Neural progenitor cell (in vitro differentiated cells): Measurements from ENCODE around the gene C2orf78.

Experiments
- EZH2 ChIP-seq: fragments of 200-600 bp; sonication (generic); IDR thresholded peaks from 2 replicates; pipeline ENCODE4 v1.6.1; 2017; ENCODE audit warnings: antibody characterized with exemption, mild to moderate bottlenecking, moderate library complexity
- TF ChIP-seq, protein P1 (sequence below): fragments of 200-600 bp; sonication (generic); IDR thresholded peaks from 2 replicates; pipeline ENCODE4 v1.5.1; 2017; ENCODE audit warnings: antibody characterized with exemption, mild to moderate bottlenecking

DNA sequence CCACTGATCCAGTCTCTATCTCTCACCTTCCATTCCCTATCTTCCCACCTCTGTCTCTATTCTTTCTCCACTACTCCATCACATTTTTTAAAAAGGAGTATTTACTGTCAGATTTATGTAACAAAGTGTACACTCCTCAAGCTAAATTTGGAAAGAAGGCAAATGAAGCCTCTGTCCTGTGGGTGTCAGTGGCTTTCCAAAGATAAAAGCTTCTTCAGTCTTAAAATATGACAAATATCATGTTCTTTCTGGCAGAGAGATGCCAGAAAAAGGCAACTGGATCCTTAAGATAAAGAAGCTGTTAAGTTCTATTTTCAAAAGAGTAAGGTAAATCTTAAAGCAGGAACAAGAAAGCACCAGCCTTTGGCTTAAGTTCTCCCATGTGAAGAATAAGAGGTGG is 11.2 kb upstream of the C2orf78 start:
- TF ChIP-seq, protein P1, sequence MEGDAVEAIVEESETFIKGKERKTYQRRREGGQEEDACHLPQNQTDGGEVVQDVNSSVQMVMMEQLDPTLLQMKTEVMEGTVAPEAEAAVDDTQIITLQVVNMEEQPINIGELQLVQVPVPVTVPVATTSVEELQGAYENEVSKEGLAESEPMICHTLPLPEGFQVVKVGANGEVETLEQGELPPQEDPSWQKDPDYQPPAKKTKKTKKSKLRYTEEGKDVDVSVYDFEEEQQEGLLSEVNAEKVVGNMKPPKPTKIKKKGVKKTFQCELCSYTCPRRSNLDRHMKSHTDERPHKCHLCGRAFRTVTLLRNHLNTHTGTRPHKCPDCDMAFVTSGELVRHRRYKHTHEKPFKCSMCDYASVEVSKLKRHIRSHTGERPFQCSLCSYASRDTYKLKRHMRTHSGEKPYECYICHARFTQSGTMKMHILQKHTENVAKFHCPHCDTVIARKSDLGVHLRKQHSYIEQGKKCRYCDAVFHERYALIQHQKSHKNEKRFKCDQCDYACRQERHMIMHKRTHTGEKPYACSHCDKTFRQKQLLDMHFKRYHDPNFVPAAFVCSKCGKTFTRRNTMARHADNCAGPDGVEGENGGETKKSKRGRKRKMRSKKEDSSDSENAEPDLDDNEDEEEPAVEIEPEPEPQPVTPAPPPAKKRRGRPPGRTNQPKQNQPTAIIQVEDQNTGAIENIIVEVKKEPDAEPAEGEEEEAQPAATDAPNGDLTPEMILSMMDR: no peak
- no peak for TF ChIP-seq EZH2
